Measurements from ENCODE around the gene TBX2. TPM values are rescaled to one million over a fixed set of nuclear protein-coding genes. Genes with fewer than 3 reads are reported as not detected.
"Not testable (repeated sequence)": the region's sequence is repeated elsewhere in the genome, so short reads cannot be mapped to it uniquely, and the experiment has no call there.

The TBX2 gene
- polyA plus RNA-seq, 1 donor = 10.9 TPM

DNA sequence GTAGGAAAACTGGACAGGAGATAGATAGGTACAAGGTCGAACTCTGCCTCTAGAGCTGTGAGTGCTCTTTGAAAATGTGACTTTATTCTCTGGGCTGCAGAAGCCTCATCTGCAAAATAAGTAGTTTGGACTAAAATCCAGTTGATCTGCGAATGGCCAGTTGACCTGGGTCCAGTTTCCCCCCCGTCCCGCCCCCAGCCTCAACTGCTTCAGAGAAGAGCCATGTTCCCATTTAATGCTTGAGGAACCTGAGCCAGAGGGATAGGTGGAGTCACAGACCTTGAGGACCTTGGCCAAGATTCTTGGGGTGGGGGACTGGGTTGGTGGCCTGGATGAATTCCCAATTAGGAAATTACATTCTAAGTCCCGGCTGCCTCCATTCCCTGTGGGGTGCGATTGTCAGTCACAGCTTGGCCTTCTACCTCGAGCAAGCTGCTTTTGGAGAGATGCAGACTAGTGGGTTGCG lies 14.1 kb downstream of the TBX2 start:
- DNase-seq (ENCODE audit: low read depth) = no peak

DNA sequence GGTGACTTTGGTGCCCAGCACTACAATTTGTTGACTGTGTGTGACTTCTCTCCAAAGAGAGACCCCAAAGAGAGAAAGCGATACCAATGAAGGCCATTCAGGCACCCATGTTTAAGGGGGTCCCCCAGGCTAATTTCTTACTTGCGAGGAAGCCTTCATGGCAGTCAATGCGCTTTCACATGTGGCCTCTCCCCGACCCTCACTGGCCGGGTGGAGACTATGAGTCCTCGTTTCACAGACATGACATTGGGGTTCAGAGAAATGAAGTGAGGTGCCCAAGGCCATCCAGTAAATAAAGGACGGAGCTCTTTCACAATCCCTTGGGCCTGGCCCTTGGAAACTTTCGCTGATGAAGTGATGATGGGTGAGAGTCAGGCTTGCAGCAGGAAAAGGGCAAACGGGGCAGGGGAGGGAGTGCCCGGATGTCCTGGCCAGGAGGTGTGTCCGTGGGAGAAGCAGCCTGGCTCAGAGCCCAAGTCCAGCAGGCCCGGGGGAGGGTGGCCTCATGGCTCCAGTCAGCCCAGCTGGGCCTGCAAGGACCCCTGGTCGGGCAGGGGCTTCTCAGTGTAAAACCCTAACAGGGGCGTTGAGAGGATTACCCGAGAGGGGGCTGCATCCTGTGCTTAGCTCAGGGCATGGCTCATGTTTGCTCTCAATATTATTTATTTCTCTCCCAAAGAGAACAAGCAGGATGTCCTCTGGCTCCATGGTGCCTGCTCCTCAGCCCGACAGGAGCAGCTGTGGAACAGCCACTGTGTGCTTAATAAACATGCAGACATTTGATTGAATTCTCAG lies 14.7 kb downstream of the TBX2 start:
- no peak for DNase-seq (ENCODE audit: low read depth)

DNA sequence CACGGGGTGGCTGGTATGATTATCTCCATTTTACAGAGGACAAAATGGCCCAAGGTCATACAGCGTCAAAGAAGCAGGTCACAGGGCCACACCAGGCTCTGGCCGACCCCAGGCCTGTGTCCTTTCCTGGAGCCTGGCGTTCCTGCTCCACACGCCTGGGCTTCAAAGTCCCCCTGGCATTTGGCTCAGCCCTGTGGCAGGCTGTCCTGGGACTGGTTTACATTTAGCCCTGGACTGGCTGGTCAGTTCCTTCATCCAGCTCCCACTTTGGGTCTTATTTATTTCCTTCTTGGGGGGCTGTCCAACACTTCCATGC lies 15.3 kb downstream of the TBX2 start:
- DNase-seq (ENCODE audit: low read depth) = no peak

DNA sequence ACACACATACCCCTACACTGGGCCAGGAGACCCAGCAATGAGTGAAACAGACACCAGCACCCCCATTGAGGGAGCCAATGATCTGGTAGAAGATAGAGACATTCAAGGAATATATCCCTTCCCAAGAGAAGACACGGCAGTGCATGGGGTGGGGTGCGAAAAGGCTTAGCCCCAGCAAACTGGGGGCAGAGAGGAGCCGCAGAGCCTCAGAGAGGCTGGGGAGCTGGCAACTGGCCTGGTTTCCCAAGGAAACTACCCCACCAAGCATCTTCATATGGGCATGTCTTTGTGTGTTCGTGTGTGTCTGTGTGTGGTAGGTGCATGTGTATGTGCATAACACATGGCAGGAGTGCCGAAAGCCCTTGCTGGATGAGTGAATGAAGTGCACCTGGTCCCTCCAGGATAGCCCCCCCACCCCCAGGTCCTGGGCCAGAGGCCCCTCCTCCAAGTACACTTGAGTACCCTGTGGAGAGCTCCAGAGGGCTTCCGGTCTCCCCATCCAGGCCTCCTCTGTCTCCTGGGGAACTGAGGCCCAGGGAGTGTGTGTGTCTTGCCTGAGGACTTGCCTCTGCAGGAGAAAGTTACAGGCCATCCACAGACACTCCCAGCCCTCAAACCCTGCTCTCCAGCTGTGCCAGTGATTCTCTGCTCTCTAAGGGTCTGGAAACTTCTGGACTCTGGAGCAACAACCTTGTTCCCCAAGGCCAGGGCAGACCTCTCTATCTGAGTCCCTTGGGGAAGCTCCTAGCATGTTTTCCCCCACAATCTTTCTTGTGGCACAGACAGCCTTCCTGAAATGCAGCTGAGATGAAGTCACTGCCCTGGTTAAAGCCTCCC lies 15.9 kb downstream of the TBX2 start:
- no peak for DNase-seq (ENCODE audit: low read depth)

DNA sequence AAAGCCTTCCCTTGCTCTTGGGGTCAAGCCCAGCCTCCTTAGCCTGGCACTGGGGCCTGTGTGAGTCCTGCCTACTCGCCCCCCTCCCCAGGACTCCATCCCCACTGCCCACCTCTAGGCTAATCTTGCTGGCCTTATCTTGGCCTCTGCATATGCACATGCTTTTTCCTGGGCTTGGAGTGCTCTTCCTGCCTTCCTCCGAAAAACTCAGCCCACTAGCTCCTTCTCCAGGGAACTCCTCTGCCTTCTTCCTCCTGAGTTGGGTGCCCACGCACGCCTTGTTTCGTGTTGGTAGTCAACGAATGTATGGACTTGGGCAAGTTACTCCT lies 16.5 kb downstream of the TBX2 start:
- DNase-seq (ENCODE audit: low read depth) = no peak

DNA sequence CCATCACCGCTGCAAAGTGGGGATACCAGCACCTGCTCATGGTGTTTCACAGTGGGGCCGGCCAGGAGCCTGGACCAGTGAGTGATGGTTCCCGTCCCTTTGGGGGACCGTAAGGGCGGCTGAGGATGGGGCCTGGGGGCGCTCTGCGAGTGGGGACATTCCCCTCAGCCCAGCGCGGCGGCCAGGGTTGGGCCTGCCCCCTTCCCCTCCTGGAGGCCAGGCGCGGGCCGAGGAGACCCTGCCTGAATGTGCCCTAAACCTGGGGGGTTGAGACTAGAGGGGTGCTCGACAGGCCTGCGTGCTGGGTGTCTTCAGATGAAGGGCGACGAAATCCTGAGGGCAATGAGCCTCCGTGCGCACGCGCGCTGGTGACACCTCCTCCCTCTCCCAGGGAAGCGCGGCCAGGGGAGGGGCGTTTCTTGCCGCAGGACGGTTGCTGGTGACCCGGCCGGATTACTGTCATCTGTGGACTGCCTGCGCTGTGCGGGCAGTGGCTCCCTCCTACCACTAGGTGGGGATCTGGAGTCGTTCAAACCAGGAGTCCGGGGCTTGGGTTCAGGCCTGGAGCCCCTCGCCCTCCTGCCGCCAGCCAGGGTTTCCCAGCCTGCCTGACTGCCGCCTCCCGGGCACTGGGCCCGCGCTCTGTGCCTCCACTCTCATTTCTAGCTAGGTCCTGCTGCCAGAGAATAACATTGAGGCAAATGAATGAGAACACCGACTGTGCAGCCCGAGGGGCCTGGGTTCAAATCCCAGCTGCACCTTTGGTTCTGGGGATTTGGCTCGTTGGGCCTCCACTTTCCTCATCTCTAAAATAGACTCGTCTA lies 17.1 kb downstream of the TBX2 start:
- peak; percentile 65 for DNase-seq (ENCODE audit: low read depth)

DNA sequence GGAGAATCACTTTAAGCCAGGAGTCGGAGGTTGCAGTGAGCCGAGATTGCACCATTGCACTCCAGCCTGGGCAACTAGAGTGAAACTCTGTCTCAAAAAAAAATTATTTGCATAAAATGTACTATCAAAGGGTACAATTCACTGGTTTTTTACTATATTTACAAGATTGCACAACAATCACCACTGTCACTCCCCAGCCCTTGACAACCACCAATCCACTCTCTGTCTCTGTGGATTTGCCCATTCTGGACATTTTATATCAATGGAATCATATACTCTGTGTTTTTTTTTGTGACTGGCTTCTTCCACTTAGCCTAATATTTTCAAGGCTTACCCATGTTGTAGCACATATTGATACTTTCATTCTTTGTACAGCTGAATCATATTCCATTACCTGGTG lies 18.8 kb downstream of the TBX2 start:
- DNase-seq (ENCODE audit: low read depth) = no peak

DNA sequence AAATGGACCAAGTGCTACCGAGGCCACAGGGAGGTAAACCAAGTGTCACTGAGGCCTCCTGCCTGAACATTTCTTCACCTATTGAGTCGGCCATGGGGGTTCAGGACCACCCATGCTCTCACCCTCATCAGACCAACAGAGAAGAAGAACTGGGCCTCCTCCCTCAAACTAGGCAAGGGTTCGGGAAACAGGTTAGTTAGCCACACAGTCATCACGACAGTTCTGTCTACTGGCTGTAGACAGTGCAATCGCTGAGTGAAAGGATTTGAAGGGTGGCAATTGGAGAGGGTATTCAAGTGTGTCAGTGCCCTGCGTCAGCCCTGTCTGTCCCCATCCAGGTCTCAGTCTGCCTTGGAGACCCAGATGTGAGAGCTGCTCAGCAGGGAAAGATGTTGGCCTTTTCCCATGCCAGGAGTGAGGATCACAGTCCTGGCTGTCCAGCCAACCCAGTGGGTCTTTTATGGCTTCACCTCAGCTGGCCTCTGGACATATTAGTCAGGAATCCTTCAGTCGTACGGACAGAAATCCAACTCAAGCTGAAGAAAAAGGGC lies 19.9 kb downstream of the TBX2 start:
- DNase-seq (ENCODE audit: low read depth) = no peak

DNA sequence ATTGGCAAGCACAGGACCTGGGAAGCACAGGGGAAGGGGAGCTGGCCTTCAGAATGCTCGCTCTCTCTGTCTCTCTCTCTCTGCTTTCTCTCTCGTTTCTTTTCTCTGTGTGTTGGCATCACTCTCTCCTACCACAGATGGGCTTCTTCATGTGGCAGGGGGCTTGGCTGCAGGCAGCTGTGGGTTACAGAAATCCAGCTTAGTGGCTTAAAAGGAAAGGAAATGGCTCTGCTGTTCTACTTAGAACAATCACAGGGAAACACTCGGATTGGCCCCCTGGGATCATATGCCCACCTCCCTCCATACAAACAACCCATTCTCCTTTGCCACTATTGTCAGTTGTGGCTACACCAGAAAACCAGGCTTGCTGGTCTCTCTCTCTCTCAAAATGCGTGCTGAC lies 20.4 kb downstream of the TBX2 start:
- DNase-seq (ENCODE audit: low read depth) = no peak

DNA sequence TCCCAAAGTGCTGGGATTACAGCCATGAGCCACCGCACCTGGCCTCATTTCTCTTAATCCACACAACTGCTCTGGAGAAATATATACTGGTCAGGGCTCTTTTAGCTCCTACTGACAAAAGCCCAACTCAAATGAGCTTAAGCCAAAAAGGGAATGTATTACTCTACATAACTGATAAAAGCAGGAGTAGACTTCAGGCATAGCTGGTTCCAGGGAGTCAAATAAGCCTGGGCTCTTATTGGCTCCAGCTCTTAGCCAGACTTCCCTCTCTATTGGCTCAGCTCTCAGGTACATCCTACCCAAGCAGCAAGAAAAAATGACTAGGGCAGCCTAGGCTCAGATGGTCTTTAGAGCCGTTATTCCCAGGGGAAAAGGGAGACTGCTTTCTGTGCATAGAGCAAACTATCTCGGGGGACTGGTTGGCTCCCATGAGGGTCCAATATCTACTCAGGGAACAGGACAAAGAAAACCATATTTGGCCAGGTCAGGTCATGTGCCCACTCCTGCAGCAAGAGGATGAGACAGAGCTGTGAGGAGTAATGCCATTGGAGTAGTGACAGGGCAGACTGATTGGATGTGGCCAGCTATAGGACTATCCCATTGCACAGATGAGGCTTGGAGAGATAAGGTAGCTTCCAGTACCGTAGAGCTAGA lies 21.2 kb downstream of the TBX2 start:
- DNase-seq (ENCODE audit: low read depth) = no peak

DNA sequence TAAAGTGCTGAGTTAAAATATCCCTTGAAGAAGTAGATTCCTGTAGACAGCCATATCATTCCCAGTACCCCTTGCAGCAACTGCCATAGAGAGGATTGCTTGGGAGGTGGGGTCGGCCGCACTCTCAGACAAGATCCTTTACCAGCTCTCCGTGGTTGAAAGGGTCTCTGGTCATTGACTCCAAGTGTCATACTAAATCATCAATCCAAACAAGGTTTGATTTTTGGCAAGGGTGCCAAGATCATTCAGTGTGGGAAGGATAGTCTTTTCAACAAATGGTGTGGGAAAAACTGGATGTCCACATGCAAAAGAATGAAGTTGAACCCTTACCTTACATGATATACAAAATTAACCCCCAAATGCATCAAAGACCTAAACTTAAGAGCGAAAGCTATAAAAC lies 21.8 kb downstream of the TBX2 start:
- no peak for DNase-seq (ENCODE audit: low read depth)

DNA sequence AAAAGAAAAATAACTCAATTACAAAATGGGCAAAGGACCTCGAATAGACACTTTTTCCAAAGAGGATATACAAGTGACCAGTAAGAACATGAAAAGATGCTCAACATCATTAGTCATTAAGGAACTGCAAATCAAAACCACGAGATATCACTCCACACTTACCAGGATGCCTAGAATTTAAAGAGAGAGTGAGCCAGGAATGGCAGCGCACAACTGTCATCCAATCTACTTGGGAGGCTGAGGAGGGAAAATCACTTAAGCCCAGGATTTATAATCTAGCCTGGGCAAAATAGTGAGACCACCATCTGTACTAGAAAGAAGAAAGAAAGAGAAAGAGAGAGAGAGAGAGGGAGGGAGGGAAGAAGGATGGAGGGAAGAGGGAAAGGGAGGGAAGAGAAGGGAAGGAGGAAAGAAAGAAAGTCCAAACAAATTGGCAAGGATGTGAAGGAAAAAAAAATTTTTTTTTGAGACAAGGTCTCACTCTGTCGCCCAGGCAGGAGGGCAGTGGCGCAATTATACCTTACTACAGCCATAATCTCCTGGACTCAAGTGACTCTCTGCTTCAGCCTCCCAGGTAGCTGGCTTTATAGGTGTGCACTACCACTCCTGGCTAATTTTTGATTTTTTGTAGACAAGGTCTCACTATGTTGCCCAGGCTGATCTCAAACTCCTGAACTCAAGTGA lies 22.6 kb downstream of the TBX2 start:
- no peak for DNase-seq (ENCODE audit: low read depth)

DNA sequence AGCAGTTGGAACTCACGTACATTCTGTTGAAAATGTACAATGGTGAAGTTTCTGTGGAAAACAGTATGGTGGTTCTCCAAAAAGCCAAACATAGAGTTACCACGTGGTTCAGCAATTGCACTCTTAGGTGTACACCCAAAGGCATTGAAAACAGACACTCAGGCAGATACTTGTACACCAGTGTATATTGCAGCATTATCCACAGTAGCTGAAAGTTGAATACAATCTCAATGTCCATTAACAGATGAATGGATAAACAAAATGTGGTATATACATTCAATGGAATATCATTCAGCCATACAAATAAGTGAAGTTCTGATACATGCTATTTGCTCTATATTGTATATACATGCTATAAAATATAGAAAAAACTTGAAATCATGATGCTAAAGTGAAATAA lies 23.2 kb downstream of the TBX2 start:
- DNase-seq (ENCODE audit: low read depth) = no peak

DNA sequence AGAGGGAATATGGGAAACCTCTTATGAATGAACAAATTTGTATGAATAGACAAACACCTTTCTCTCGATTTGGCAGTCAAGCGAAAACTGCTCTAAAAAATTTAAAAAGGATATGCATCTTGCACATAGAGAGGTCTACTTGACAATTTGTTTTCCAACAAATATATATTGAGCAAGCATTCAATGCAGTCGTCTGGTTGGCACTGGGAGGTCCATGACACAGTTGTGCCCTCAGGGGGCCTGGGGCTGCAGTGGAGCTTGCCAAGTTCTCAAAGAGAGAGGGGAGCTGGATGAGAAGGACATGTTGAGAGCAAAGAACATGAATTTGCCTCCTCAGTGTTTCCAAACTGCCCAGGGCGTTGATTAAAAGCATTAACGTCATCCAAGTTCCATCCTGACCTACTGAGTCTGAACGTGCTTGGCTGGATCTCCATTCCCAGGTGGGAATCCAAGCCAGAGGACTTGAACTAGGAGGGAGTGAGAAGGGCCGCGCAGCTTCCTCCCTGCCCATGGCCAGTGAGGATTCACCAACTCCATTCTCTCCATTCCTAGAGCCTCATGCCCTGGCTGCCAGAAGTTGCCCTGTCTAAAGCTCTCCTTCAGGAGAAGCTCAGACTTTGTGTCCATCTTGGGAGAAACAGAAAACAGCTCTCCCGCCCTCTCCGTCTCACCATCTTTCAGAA lies 24.5 kb downstream of the TBX2 start:
- DNase-seq (ENCODE audit: low read depth) = no peak

DNA sequence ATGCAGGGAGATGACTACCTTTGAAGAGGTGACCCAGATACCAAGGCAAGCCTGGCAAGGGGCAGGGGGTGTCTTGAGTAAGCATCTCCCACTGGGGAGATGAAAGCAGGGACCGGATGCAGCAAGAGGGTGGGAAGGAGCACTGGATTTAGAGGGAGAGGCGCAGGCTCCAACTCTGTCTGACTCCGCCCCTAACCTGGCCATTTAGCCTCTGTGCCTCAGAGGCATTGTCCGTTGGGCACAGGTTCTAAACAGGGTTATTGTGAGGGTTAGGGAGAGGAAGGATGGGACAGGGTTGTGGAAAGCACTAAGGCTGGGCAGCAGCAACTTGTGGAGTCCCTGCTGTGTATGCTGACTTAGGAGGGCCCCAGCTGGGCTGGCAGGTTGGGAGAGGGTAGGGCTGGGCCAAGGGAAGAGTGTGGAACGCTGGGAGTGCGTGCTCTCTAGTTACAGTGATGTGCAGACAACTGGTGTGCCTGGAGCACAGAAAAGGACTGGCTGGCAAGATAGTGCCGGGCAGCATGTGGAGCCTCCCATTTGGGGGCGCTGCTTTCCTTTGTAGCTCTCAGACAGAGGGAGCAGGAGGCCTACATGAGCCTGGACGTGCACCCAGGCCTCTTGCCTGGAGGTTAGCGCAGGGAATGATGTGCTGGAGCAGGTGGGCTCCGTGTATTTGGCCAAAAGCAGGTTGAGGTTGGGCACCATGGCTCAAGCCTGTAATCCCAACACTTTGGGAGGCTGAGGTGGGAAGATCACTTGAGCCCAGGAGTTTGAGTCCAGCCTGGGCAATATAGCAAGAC lies 26.2 kb downstream of the TBX2 start:
- DNase-seq (ENCODE audit: low read depth) = no peak

DNA sequence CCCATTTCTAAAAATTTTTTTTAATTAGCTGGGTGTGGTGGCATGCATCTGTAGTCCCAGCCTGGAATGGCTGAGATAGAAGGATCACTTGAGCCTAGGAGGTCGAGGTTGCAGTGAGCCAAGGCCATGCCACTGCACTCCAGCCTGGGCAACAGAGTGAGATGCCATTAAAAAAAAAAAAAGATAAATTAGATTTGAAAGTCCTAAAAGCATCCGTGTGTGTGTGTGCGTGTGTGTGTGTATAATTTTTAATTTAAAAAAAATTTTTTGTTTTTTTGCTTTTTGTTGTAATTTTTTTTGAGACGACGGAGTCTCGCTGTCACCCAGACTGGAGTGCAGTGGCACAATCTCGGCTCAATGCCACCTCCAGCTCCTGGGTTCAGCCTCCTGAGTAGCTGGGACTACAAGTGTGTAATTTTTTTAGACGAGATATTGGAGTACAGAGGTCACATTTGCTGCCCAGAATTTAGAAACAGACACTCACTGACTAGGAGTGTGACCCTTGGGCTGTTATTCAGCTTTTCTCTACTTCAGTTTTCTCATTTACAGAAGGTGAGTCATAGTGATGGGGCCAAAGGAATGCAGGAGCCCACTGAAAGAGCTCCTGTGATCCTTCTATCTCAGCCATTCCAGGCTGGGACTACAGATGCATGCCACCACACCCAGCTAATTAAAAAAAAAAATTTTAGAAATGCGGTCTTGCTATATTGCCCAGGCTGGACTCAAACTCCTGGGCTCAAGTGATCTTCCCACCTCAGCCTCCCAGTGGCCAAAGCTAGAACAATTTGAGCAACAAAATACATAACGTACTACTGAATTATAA lies 27.1 kb downstream of the TBX2 start:
- no peak for DNase-seq (ENCODE audit: low read depth)

DNA sequence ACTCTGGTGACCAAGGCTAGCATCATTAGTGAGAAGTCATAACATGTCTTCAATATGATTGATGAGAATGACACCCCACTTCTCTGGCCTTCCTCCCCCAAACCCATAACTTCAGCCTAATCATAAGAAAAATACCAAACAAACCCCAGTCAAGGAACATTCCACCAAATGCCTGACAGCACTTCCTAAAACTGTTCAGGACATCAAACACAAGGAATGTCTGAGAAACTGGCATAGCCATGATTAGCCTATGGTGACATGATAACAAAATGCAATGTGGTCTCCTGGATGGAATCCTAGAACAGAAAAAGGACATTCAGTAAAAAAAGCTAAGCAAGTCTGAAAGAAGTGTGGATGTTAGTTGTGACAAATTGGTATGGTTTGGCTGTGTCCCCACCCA lies 27.9 kb downstream of the TBX2 start:
- no peak for DNase-seq (ENCODE audit: low read depth)

DNA sequence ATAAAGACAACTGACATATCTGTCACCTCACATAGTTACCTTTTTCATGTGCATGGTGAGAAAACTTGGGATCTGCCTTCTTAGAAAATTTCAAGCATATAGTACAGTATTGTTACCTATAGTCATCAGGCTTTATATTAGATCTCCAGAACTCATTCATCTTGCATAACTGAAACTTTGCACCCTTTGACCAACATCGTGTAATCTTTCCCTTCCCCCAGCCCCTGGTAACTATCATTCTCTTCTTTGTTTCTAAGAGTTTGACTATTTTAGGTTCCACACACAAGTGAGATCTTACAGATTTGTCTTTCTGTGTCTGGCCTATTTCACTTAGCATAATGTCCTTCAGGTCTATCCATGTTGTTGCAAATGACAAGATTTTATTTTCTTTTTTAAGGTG lies 29.6 kb downstream of the TBX2 start:
- DNase-seq (ENCODE audit: low read depth) = no peak

DNA sequence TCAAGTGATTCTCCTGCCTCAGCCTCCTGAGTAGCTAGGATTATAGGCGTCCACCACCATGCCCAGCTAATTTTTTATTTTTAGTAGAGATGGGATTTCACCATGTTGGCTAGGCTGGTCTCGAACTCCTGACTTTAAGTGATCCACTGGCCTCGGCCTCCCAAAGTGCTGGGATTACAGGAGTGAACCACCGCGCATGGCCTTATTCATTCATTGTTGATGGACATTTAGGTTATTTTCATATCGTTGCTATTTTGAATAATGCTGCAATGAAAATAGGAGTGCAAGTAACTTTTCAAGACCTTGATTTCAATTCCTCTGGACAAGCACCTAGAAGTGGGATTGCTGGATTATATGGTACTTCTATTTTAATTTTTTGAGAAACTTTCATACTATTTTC lies 30.2 kb downstream of the TBX2 start:
- not testable (repeated sequence) for DNase-seq (ENCODE audit: low read depth)
